K562 (cell line): ENCODE results near the gene MMP7. TPM values are rescaled to one million over a fixed set of nuclear protein-coding genes. Genes with fewer than 3 reads are reported as not detected.

ENCODE experiments used
- ATAC-seq: fragments of 200-7000 bp; cut with Tn5 transposase; 3 replicates; pipeline ENCODE4 v1.9.1; 2020; ENCODE audit warnings: moderate library complexity
- BruUV-seq: library from RNA; stranded (reverse); fragments of 400-500 nt; replicated peaks from 2 replicates; lab custom pipeline; 2021; lab: Mats Ljungman, UMichigan
- CTCF ChIA-PET: fragments of 300-600 bp; formaldehyde crosslinking; extraction: SDS; loops from one replicate; lab custom pipeline; 2021; ENCODE audit warnings: low intra/inter-chr PET ratio; lab: Yijun Ruan, JAX
- POLR2A ChIA-PET: fragments of 300-600, 350-650 bp; sonication (Branson Sonifier 250); formaldehyde crosslinking; extraction: SDS; loops from one replicate; lab custom pipeline; 2021; ENCODE audit warnings: antibody characterized with exemption, inconsistent platforms; lab: Yijun Ruan, JAX
- DNase-seq, 4 experiments: peaks; one replicate each; pipeline versions ENCODE4 v3.0.0 to v3.0.0-alpha.2; 2011 to 2018; ENCODE audit warnings: low spot score in 3 of 4, mixed read lengths in 3 of 4; ENCODE audit errors: extremely low read depth in 1 of 4
- FAIRE-seq: peaks from 2 replicates; lab custom pipeline; 2011; peaks lifted over from hg19 to GRCh38; lab: Jason Lieb, UNC
- H2AFZ ChIP-seq: 2 replicates; pipeline ENCODE4 v1.6.0; 2011; ENCODE audit warnings: low read depth, low read length, control low read depth, inconsistent platforms
- H3K27ac ChIP-seq: fragments of 200-600 bp; 3 replicates; pipeline ENCODE4 v1.8.0; 2011; ENCODE audit warnings: low read depth, mild to moderate bottlenecking, control low read depth, inconsistent platforms, low read length, moderate library complexity, mixed read lengths; ENCODE audit errors: extremely low read depth
- H3K27me3 ChIP-seq, 2 experiments: fragments of 300-600 bp in 1 of 2; 2 replicates in 1 of 2; 3 replicates in 1 of 2; pipeline versions ENCODE4 v1.6.0 to v1.8.0; 2011; ENCODE audit warnings: inconsistent platforms in 2 of 2, low read length in 2 of 2, mild to moderate bottlenecking in 1 of 2, mixed read lengths in 1 of 2, moderate library complexity in 1 of 2; ENCODE audit not compliant: control insufficient read depth in 2 of 2, insufficient read depth in 2 of 2
- H3K36me3 ChIP-seq: fragments of 300-600 bp; 3 replicates; pipeline ENCODE4 v1.8.0; 2011; ENCODE audit warnings: mild to moderate bottlenecking, low read length, inconsistent platforms; ENCODE audit not compliant: control insufficient read depth, insufficient read depth
- H3K4me1 ChIP-seq, 2 experiments: fragments of 200-600 bp in 1 of 2; replicated peaks in 1 of 2; 2 replicates in 1 of 2; 3 replicates in 1 of 2; pipeline versions ENCODE4 v1.5.1 to v1.8.0; 2011; ENCODE audit warnings: inconsistent platforms in 2 of 2, low read length in 2 of 2, mild to moderate bottlenecking in 1 of 2, mixed read lengths in 1 of 2, moderate library complexity in 1 of 2; ENCODE audit not compliant: control insufficient read depth in 2 of 2, insufficient read depth in 2 of 2
- H3K4me2 ChIP-seq: 2 replicates; pipeline ENCODE4 v1.6.1; 2011; ENCODE audit warnings: low read length, control low read depth, inconsistent platforms, mixed read lengths; ENCODE audit not compliant: insufficient read depth
- H3K4me3 ChIP-seq: fragments of 200-600 bp; sonication (generic), shearing (Covaris generic); 2 replicates; pipeline ENCODE4 v1.5.1; 2016; ENCODE audit warnings: control low read depth, inconsistent platforms
- H3K79me2 ChIP-seq: fragments of 200-600 bp; 3 replicates; pipeline ENCODE4 v1.8.0; 2011; ENCODE audit warnings: low read length, inconsistent platforms; ENCODE audit not compliant: control insufficient read depth, insufficient read depth
- H3K9ac ChIP-seq, 2 experiments: 2 replicates each; pipeline versions ENCODE4 v1.6.0 to v1.6.1; 2011; ENCODE audit warnings: low read depth in 2 of 2, low read length in 2 of 2, control low read depth in 1 of 2, inconsistent platforms in 1 of 2, mild to moderate bottlenecking in 1 of 2, mixed read lengths in 1 of 2; ENCODE audit not compliant: insufficient read depth in 1 of 2
- H3K9me1 ChIP-seq: one replicate; pipeline ENCODE4 v1.6.0; 2011; ENCODE audit warnings: inconsistent platforms, mild to moderate bottlenecking, low read length, moderate library complexity; ENCODE audit not compliant: control insufficient read depth, insufficient read depth
- H3K9me3 ChIP-seq: replicated peaks from 2 replicates; pipeline ENCODE4 v1.5.1; 2011; ENCODE audit warnings: low read depth, low read length, inconsistent platforms; ENCODE audit not compliant: control insufficient read depth, insufficient read depth
- H4K20me1 ChIP-seq: replicated peaks from 2 replicates; pipeline ENCODE4 v1.6.1; 2011; ENCODE audit warnings: low read length, inconsistent platforms, mixed read lengths; ENCODE audit not compliant: control insufficient read depth, insufficient read depth
- CC2D1A ChIP-seq: fragments of 450-650 bp; IDR thresholded peaks from 2 replicates; pipeline ENCODE4 v1.6.1; 2017; ENCODE audit warnings: mild to moderate bottlenecking
- CEBPB ChIP-seq: fragments of 450-650 bp; IDR thresholded peaks from 2 replicates; pipeline ENCODE4 v1.6.1; 2016; ENCODE audit warnings: missing genetic modification characterization, missing compliant biosample characterization
- EGR1 ChIP-seq: fragments of 450-650 bp; conservative IDR thresholded peaks from 2 replicates; pipeline ENCODE4 v1.6.1; 2017; ENCODE audit warnings: mild to moderate bottlenecking
- FOXO4 ChIP-seq: fragments of 450-650 bp; formaldehyde crosslinking; IDR thresholded peaks from 2 replicates; pipeline ENCODE4 v1.4.0; 2020; ENCODE audit warnings: mild to moderate bottlenecking, moderate library complexity
- HMBOX1 ChIP-seq: sonication (generic); IDR thresholded peaks from 2 replicates; pipeline ENCODE4 v1.6.1; 2016
- JUN ChIP-seq, 2 experiments: sonication (generic) in 1 of 2; formaldehyde crosslinking in 1 of 2; IDR thresholded peaks; 2 replicates each; pipeline versions ENCODE4 v1.6.1 to v1.8.0; 2012 to 2022; ENCODE audit warnings: borderline replicate concordance in 2 of 2, mild to moderate bottlenecking in 2 of 2, improper control_type of control experiment in 1 of 2, low read depth in 1 of 2, low read length in 1 of 2, missing genetic modification reagents in 1 of 2
- NFXL1 ChIP-seq: fragments of 450-650 bp; formaldehyde crosslinking; IDR thresholded peaks from 2 replicates; pipeline ENCODE4 v1.4.0; 2021; ENCODE audit warnings: mild to moderate bottlenecking
- OTX1 ChIP-seq: fragments of 450-650 bp; formaldehyde crosslinking; IDR thresholded peaks from 2 replicates; pipeline ENCODE4 v1.4.0; 2022; ENCODE audit warnings: mild to moderate bottlenecking
- PHF20 ChIP-seq: fragments of 450-650 bp; IDR thresholded peaks from 2 replicates; pipeline ENCODE4 v1.6.1; 2018; ENCODE audit not compliant: partially characterized antibody
- POLR2A ChIP-seq: fragments of 450-650 bp; conservative IDR thresholded peaks from 2 replicates; pipeline ENCODE4 v1.6.1; 2016
- RFX7 ChIP-seq: fragments of 250-450 bp; sonication (Bioruptor Pico); IDR thresholded peaks from 2 replicates; pipeline ENCODE4 v1.5.1; 2021; ENCODE audit warnings: mild to moderate bottlenecking
- TEAD1 ChIP-seq, 2 experiments: fragments of 450-650 bp in 1 of 2; sonication (generic) in 1 of 2; formaldehyde crosslinking; IDR thresholded peaks; 2 replicates each; pipeline versions ENCODE4 v1.4.0 to v1.8.0; 2020 to 2022; ENCODE audit warnings: mild to moderate bottlenecking in 2 of 2, missing genetic modification reagents in 1 of 2
- TGIF2 ChIP-seq: sonication (generic); formaldehyde crosslinking; IDR thresholded peaks from 2 replicates; pipeline ENCODE4 v1.8.1; 2022; ENCODE audit warnings: mild to moderate bottlenecking, missing genetic modification reagents, moderate library complexity
- ZNF282 ChIP-seq: sonication (generic); formaldehyde crosslinking; IDR thresholded peaks from 2 replicates; pipeline ENCODE4 v1.8.1; 2023; ENCODE audit warnings: missing genetic modification reagents
- WGBS: fragments of 100-300 bp; shearing (Covaris generic); methylation state at CpG from one replicate; pipeline ENCODE4 v1.1.6; 2016; ENCODE audit warnings: low coverage, mixed read lengths; ENCODE audit not compliant: insufficient coverage; ENCODE audit errors: missing lambda C conversion rate; 5-methylcytosine and 5-hydroxymethylcytosine counted together
- in situ Hi-C: fragments of 300-500 bp; cut with MboI; formaldehyde crosslinking; loops from 4 replicates; pipeline ENCODE4 v1.15.0; 2018; ENCODE audit warnings: inconsistent platforms, mixed read lengths
- intact Hi-C: fragments of 100-400 bp; cut with micrococcal nuclease; formaldehyde crosslinking; loops from 2 replicates; pipeline ENCODE4 v1.14.2; 2022
- polyA plus RNA-seq, 8 experiments: library from polyadenylated mRNA; depleted of rRNA in 4 of 8; stranded (reverse) in 5 of 8; unstranded in 3 of 8; fragments of >200 nt; fragmentation: Nextera tagmentation in 2 of 8; fragmentation: Illumina TruSeq in 1 of 8; extraction: Ambion mirVana in 2 of 8; extraction: Trizol in 1 of 8; gene quantifications; 2 replicates each; pipeline versions ENCODE4 v1.2.1 to v1.2.3, GENCODE V29; 2011 to 2014; ENCODE audit warnings: inconsistent platforms in 1 of 8, missing spikeins in 1 of 8
- total RNA-seq, 7 experiments: library from RNA; depleted of rRNA in 6 of 7; stranded (reverse); fragments of >200 nt in 6 of 7; fragmentation: Illumina TruSeq in 2 of 7; extraction: Trizol in 2 of 7; gene quantifications; 2 replicates each; pipeline versions ENCODE4 v1.2.1 to v1.2.3, GENCODE V29; 2011 to 2021; ENCODE audit warnings: low replicate concordance in 1 of 7

MMP7 gene
- total and polyA plus RNA-seq, 9 of the 15 experiments (the other 6 are each of a cell fraction or from before 2014, with no cell fraction given), result 0.13 TPM; not detected in 8

- BruUV-seq, result no TSS peak
- 0% methylated on average over 2 of the region's 2 CpGs for WGBS
- Histone ChIP-seq H3K4me3 (no peak overlapping the region), H3K4me2 (no peak overlapping the region), H3K79me2 (no peaks in the 10 kb centered on the region), H3K9ac (no peak overlapping the region), H3K27me3 (no peaks in the 10 kb centered on the region), H3K27ac (no peak overlapping the region), H4K20me1 (no peaks in the 10 kb centered on the region), H3K4me1 (no peaks in the 10 kb centered on the region), H2AFZ (no peak overlapping the region), H3K36me3 (no peaks in the 10 kb centered on the region), H3K9me1 (no peaks in the 10 kb centered on the region), H3K9me3 (no peaks in the 10 kb centered on the region)
- FAIRE-seq (no peak), DNase-seq (no peak), ATAC-seq (no peak)
- POLR2A ChIA-PET, result no interaction called here
- in situ Hi-C loops, result no loop called here
- TF ChIP-seq CC2D1A, result no peak
- intact Hi-C loops, result no loop called here
- CTCF ChIA-PET, result no interaction called here
Measured at GRCh38 chr11:102577723-102578122, 47.2 kb upstream of the MMP7 start.

GRCh38 chr11:102577182-102577581 lies 46.6 kb upstream of the MMP7 start:
- TF ChIP-seq CEBPB (tag), result no peak
- TF ChIP-seq EGR1, result no peak
- TF ChIP-seq NFXL1 (CRISPR knock-in tag), result no peak
- TF ChIP-seq POLR2A, result no peak
- TF ChIP-seq JUN (IDR thresholded peaks at IDR 0.05; ENCODE audit: borderline replicate concordance, low read depth, low read length), result no peak
- no peak for TF ChIP-seq JUN (CRISPR knock-in tag; IDR thresholded peaks at IDR 0.05; ENCODE audit: borderline replicate concordance)
- no peak for TF ChIP-seq RFX7 (CRISPR knock-in tag)
- TF ChIP-seq OTX1, result no peak
- TF ChIP-seq PHF20, result no peak
- TF ChIP-seq ZNF282, result no peak
- no peak for TF ChIP-seq TGIF2 (CRISPR knock-in tag)
- TF ChIP-seq FOXO4, result no peak
- TF ChIP-seq HMBOX1, result no peak
- TF ChIP-seq TEAD1 (CRISPR knock-in tag; IDR thresholded peaks at IDR 0.05), result no peak
- in situ Hi-C loops, result no loop called here
- Histone ChIP-seq H3K9me1 (no peaks in the 10 kb centered on the region), H2AFZ (no peak overlapping the region), H3K36me3 (no peaks in the 10 kb centered on the region), H3K4me3 (no peak overlapping the region), H3K9me3 (no peaks in the 10 kb centered on the region), H3K79me2 (no peaks in the 10 kb centered on the region), H3K27ac (no peak overlapping the region), H3K4me1 (no peaks in the 10 kb centered on the region), H4K20me1 (no peaks in the 10 kb centered on the region), H3K27me3 (no peaks in the 10 kb centered on the region), H3K9ac (no peak overlapping the region), H3K4me2 (no peak overlapping the region)
- POLR2A ChIA-PET, result no interaction called here
- no peak for ATAC-seq
- intact Hi-C loops, result no loop called here
- BruUV-seq, result no TSS peak
- CTCF ChIA-PET, result no interaction called here
- DNase-seq, result no peak
- FAIRE-seq, result no peak
